ENCODE results near the gene AUTS2. TPM values are rescaled to one million over a fixed set of nuclear protein-coding genes. Genes with fewer than 3 reads are reported as not detected.

AUTS2 gene
- total and polyA plus RNA-seq, 10 of the 15 experiments (the other 5 are each of a cell fraction or from before 2014, with no cell fraction given) = 6.4 to 55.6 (median 21.6) TPM

- no peak for TF ChIP-seq E2F4 (IDR thresholded peaks at IDR 0.05; ENCODE audit: low read depth, low read length)
- TF ChIP-seq NFYA (IDR thresholded peaks at IDR 0.05; ENCODE audit: borderline replicate concordance, low read depth, low read length) = no peak
- TF ChIP-seq NFIC (IDR thresholded peaks at IDR 0.05; ENCODE audit: low read depth, low read length) = no peak
Measured at GRCh38 chr7:70637726-70638125, 1039.5 kb downstream of the AUTS2 start (continued).

- BruUV-seq (replicated peaks) = no TSS peak
- peaks cover 0 to 2% of the 10 kb centered on the region in 2 experiments; a peak in 2 of 4 replicates for H3K36me3 ChIP-seq (ENCODE audit: control insufficient read depth in 2 of 2, insufficient read depth in 2 of 2, low read length in 1 of 2)
- POLR2A ChIA-PET = no interaction called here
- ATAC-seq = no peak
- CTCF ChIA-PET = interaction anchor here (1.2 to 1.4 kb wide), 2 partner anchors 9 to 20 kb away, joined by 3 read pairs; no protein-coding TSS in a partner anchor
- 56% methylated on average over 17 of the region's 17 CpGs for WGBS (ENCODE audit: insufficient coverage, insufficient replicate concordance, low lambda C conversion rate, missing lambda C conversion rate)
- RAD21 ChIA-PET (ENCODE audit: unreplicated experiment) = no interaction called here
- H2AFZ ChIP-seq (ENCODE audit: control insufficient read depth, low read depth, low read length) = no peak overlapping the region
- H3K79me2 ChIP-seq (ENCODE audit: control insufficient read depth, insufficient read depth, low read length) = no peaks in the 10 kb centered on the region
- no peak for FAIRE-seq
- H4K20me1 ChIP-seq (ENCODE audit: control insufficient read depth, insufficient read depth) = no peaks in the 10 kb centered on the region
- SMC1A ChIA-PET (ENCODE audit: uncharacterized antibody, unreplicated experiment) = interaction anchor here (0.6 kb wide), 1 partner anchor 139 kb away, joined by 3 read pairs; no protein-coding TSS in a partner anchor
- in situ Hi-C loops (cut with MboI) = no loop called here
- H3K9me3 ChIP-seq (replicated peaks; ENCODE audit: control insufficient read depth, insufficient read depth, low read length) = peaks cover 2% of the 10 kb centered on the region; the same call in 2 of the 3 replicates
- no peak overlapping the region for H3K4me3 ChIP-seq
- H3K4me2 ChIP-seq (ENCODE audit: control insufficient read depth, insufficient read depth) = no peak overlapping the region
- H3K9ac ChIP-seq (ENCODE audit: control insufficient read depth, insufficient read depth, low read length) = no peak overlapping the region
- H3K27me3 ChIP-seq (replicated peaks in 1 of 2; ENCODE audit: control insufficient read depth in 2 of 2, insufficient read depth in 2 of 2, low read length in 1 of 2) = no peaks in the 10 kb centered on the region
- H3K4me1 ChIP-seq (ENCODE audit: control insufficient read depth, insufficient read depth, low read length) = no peaks in the 10 kb centered on the region
- intact Hi-C loops (cut with micrococcal nuclease; ENCODE audit: unreplicated experiment) = no loop called here
- no peak overlapping the region for H3K27ac ChIP-seq (ENCODE audit: control insufficient read depth, insufficient read depth)
- DNase-seq (ENCODE audit: low read depth, low spot score) = no peak
- TF ChIP-seq KLF5 (IDR thresholded peaks at IDR 0.05; ENCODE audit: partially characterized antibody) (no peak), CREB1 (IDR thresholded peaks at IDR 0.05; ENCODE audit: low read depth) (no peak), YY1 (IDR thresholded peaks at IDR 0.05; ENCODE audit: low read depth, low read length) (no peak), RAD51 (IDR thresholded peaks at IDR 0.05) (no peak), USF2 (IDR thresholded peaks at IDR 0.05; ENCODE audit: borderline replicate concordance, low read depth, low read length) (no peak), TCF3 (IDR thresholded peaks at IDR 0.05; ENCODE audit: borderline replicate concordance, insufficient read depth, low read depth, low read length) (no peak), IRF5 (IDR thresholded peaks at IDR 0.05; ENCODE audit: borderline replicate concordance) (no peak), MTA3 (IDR thresholded peaks at IDR 0.05; ENCODE audit: borderline replicate concordance, low read length) (no peak), ZNF687 (IDR thresholded peaks at IDR 0.05) (no peak), ZNF24 (IDR thresholded peaks at IDR 0.05) (no peak), NFYB (IDR thresholded peaks at IDR 0.05; ENCODE audit: insufficient read depth, low read depth, low read length) (no peak)
Measured at GRCh38 chr7:70638158-70639107, 1040.2 kb downstream of the AUTS2 start.

All from GM12878 (cell line).